DND-41 (cell line): Measurements from ENCODE around the gene HDHD3.

Experiments used
- EZH2 ChIP-seq: IDR thresholded peaks from 3 replicates; pipeline ENCODE4 v1.6.1; 2012; ENCODE audit warnings: borderline replicate concordance, low read depth, mild to moderate bottlenecking, moderate library complexity, low read length, inconsistent platforms; ENCODE audit not compliant: severe bottlenecking
- TF ChIP-seq, protein P1 (sequence below): IDR thresholded peaks from 2 replicates; pipeline ENCODE4 v1.5.1; 2012; ENCODE audit warnings: borderline replicate concordance, low read length, moderate library complexity, mild to moderate bottlenecking; ENCODE audit not compliant: poor library complexity, severe bottlenecking; ENCODE audit errors: extremely low read depth

DNA sequence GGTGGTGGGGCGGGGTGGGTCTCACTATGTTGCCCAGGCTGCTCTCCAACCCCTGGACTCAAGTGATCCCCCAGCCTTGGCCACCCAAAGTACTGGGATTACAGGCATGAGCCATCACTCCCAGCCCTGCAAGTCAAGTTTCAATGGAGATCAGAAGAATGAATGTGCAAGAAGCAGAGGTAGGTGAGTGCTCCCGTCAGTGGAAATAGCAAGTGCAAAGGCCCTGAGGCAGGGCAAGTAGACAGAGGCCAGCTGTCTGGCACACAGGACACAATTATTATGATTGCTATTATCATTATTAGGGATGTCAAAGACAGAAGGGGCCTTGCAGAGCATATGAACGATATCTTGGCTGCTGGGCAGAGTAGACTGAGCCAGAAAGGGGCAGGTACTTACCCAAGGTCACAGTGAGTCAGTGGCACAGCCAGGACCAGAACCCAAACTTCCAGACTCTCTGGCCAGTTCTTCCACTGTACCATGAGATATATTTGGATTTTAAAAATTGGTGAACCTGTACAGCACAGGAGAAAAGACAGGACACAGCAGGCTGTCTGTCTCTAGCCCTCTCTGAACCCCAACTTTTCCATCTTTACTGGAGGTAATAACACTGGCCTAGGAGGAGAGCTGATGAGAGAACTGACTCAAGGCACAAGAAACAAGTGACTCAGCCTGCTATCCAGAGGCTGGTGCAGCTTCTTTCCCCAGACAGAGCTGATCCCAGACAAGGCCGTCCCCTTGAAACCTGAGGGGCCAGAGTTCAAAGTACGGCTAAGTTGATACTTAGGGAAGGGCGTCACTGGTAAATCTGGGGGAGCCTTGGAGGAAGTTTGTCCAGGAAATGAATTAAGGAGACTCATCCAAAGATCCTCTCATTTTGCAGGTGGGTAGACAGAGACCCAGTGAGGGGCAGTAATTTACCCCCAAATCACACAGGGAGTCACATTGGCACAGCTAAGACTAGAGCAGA, 1.4 kb downstream of the HDHD3 start:
- TF ChIP-seq, protein P1, sequence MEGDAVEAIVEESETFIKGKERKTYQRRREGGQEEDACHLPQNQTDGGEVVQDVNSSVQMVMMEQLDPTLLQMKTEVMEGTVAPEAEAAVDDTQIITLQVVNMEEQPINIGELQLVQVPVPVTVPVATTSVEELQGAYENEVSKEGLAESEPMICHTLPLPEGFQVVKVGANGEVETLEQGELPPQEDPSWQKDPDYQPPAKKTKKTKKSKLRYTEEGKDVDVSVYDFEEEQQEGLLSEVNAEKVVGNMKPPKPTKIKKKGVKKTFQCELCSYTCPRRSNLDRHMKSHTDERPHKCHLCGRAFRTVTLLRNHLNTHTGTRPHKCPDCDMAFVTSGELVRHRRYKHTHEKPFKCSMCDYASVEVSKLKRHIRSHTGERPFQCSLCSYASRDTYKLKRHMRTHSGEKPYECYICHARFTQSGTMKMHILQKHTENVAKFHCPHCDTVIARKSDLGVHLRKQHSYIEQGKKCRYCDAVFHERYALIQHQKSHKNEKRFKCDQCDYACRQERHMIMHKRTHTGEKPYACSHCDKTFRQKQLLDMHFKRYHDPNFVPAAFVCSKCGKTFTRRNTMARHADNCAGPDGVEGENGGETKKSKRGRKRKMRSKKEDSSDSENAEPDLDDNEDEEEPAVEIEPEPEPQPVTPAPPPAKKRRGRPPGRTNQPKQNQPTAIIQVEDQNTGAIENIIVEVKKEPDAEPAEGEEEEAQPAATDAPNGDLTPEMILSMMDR, result no peak
- no peak for TF ChIP-seq EZH2
